HG03095 (cell line): ENCODE data around the gene ANP32E.

ENCODE experiments used
- ATAC-seq: cut with Tn5 transposase; IDR thresholded peaks from one replicate; pipeline ENCODE4 v1.9.1; 2021; ENCODE audit warnings: moderate library complexity; ENCODE audit not compliant: unreplicated experiment

ANP32E gene

GRCh38 chr1:150173141-150173585, 62.7 kb downstream of the ANP32E start:
- ATAC-seq, result no peak

GRCh38 chr1:150171801-150172200, 64.1 kb downstream of the ANP32E start:
- ATAC-seq, result no peak

- no peak for ATAC-seq
Observed at GRCh38 chr1:150168960-150169601, 66.8 kb downstream of the ANP32E start.
